Activated CD4-positive, alpha-beta T cell treated with anti-CD3 and anti-CD28 coated beads for 36 hours (primary cell): Measurements from ENCODE around the gene FAM219A. TPM values are rescaled to one million over a fixed set of nuclear protein-coding genes. Genes with fewer than 3 reads are reported as not detected.

Experiments used
- ATAC-seq: fragments of 200-7000 bp; cut with Tn5 transposase; one replicate; pipeline ENCODE4 v1.10.0; 2021; ENCODE audit warnings: mild to moderate bottlenecking, moderate library complexity
- CTCF ChIA-PET: fragments of 350-600 bp; sonication (Branson Sonifier 250); formaldehyde crosslinking; loops from one replicate; lab custom pipeline; 2021; ENCODE audit warnings: antibody characterized with exemption; lab: Charles Lee
- POLR2A ChIA-PET: fragments of 350-600 bp; sonication (Branson Sonifier 250); formaldehyde crosslinking; loops from one replicate; lab custom pipeline; 2021; ENCODE audit warnings: antibody characterized with exemption, inconsistent platforms; lab: Charles Lee
- DNase-seq: peaks from one replicate; pipeline ENCODE4 v3.0.0-alpha.2; 2020
- H3K27ac Mint-ChIP-seq: one replicate; pipeline ENCODE4 v1.8.0; 2021; ENCODE audit warnings: mixed read lengths
- H3K27me3 Mint-ChIP-seq: one replicate; pipeline ENCODE4 v1.8.0; 2021; ENCODE audit warnings: mixed read lengths
- H3K36me3 Mint-ChIP-seq: one replicate; pipeline ENCODE4 v1.8.0; 2021; ENCODE audit warnings: low read depth, mixed read lengths
- H3K4me1 Mint-ChIP-seq: one replicate; pipeline ENCODE4 v1.8.0; 2021; ENCODE audit warnings: mixed read lengths
- H3K4me3 Mint-ChIP-seq: one replicate; pipeline ENCODE4 v1.8.0; 2021; ENCODE audit warnings: mild to moderate bottlenecking, moderate library complexity, mixed read lengths
- H3K9me3 Mint-ChIP-seq: one replicate; pipeline ENCODE4 v1.8.0; 2021; ENCODE audit warnings: low read depth, mixed read lengths
- intact Hi-C, 2 experiments: fragments of 100-400 bp; cut with DNase I in 1 of 2; cut with micrococcal nuclease in 1 of 2; formaldehyde crosslinking; loops; one replicate each; pipeline versions ENCODE4 v1.14.2 to v1.15.1; 2022 to 2024; cut with DNase I, micrococcal nuclease
- total RNA-seq, 2 experiments: library from RNA; stranded (reverse); gene quantifications; one replicate each; pipeline ENCODE4 v1.2.3, GENCODE V29; 2021

The FAM219A gene
- total RNA-seq, 2 experiments from 2014 or later, result 9.7 to 12.9 TPM

- no peaks in the 10 kb centered on the region for H3K36me3 Mint-ChIP-seq
- ATAC-seq (no peak), DNase-seq (peak; percentile 43)
- ChIA-PET POLR2A (no interaction called here), CTCF (interaction anchor here (0.5 to 2.4 kb wide), 9 partner anchors 19 to 1266 kb away, joined by 3 to 8 read pairs (median 3); no protein-coding TSS in a partner anchor)
- H3K9me3 Mint-ChIP-seq, result no peaks in the 10 kb centered on the region
- no peak overlapping the region for H3K4me3 Mint-ChIP-seq
- intact Hi-C loops, result no loop called here
- H3K4me1 Mint-ChIP-seq, result no peaks in the 10 kb centered on the region
- H3K27me3 Mint-ChIP-seq, result no peaks in the 10 kb centered on the region
- no peak overlapping the region for H3K27ac Mint-ChIP-seq
Measured at GRCh38 chr9:34430843-34431437, 27.4 kb downstream of the FAM219A start.

DNA sequence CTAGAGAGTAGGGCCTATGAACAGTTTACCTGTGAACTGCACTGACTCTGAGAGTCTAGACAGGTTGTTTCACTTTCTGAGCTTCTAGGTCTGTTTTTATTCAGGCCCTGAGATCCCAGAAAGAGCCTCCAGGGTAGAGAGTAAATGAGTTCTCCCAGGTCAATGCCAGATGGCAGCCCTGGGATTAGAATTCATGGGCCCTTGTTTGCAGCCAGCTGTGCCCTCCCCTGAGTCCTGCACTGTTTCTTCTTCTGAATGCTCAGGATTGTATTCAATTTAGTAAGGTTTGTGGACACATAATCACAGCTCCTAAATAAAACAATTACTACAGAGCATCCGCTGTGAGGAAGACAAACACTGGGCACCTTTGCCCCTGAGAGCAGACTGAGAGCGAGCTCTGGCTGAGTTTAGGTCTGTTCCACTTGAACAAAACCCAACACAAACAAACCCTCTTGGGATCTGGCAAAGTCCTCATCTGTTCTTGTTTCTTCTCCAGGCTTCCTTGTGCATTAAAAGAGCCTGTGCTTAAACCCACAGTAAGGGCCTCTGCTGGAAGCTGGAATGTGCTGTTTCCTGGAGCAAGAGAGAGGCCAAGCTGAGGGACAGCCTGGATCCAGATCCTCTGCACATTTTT is 29.9 kb downstream of the FAM219A start:
- no peak overlapping the region for H3K4me3 Mint-ChIP-seq
- CTCF ChIA-PET, result interaction anchor here (0.7 to 2.0 kb wide), 4 partner anchors 11 to 135 kb away, joined by 3 to 11 read pairs (median 4); no protein-coding TSS in a partner anchor
- DNase-seq, result no peak

DNA sequence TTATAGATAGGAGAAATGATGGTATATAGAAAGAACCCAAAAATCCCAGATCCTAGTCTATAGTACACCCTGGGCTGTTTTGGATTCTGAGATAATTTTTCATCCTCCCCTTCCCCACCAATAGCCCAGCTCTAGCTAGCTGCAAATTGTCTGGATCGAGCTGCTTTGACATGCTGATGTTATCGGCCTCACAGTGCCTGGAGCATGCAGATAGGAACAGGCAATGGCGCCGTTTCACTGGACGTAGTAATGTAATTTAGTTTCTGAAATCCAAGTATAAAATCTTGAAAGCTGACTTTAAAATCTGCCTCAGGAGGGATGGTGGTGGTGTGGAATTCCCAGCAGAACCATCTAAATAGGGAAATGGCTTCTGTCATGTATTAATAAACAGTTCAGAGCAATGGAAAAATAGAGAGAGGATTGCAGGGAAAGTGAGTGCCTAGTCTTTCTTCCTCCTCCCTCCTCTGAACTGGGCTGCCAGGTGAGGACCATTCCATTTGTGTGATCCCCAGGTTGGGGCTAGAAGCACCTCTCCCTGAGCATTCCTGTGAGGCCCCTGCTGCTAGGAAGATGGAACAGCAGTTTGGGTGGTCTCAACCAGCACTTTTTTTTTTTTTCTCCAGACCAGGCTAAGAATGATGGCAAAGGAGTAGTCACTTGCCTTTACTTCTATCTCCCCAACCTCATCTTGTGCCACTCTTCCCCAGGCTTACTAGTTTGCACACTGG is 31.9 kb downstream of the FAM219A start:
- ATAC-seq (no peak), DNase-seq (no peak)
- Mint-ChIP-seq H3K9me3 (no peaks in the 10 kb centered on the region), H3K27ac (no peak overlapping the region), H3K4me3 (no peak overlapping the region), H3K4me1 (no peaks in the 10 kb centered on the region), H3K36me3 (no peaks in the 10 kb centered on the region), H3K27me3 (no peaks in the 10 kb centered on the region)
- ChIA-PET CTCF (no interaction called here), POLR2A (no interaction called here)
- intact Hi-C loops, result no loop called here

More for the DNA sequence above, 29.9 kb downstream of the FAM219A start:
- Mint-ChIP-seq H3K27me3 (no peaks in the 10 kb centered on the region), H3K27ac (no peak overlapping the region), H3K4me1 (no peaks in the 10 kb centered on the region), H3K36me3 (no peaks in the 10 kb centered on the region), H3K9me3 (no peaks in the 10 kb centered on the region)
- intact Hi-C loops, result no loop called here
- ATAC-seq, result no peak
- POLR2A ChIA-PET, result no interaction called here

DNA sequence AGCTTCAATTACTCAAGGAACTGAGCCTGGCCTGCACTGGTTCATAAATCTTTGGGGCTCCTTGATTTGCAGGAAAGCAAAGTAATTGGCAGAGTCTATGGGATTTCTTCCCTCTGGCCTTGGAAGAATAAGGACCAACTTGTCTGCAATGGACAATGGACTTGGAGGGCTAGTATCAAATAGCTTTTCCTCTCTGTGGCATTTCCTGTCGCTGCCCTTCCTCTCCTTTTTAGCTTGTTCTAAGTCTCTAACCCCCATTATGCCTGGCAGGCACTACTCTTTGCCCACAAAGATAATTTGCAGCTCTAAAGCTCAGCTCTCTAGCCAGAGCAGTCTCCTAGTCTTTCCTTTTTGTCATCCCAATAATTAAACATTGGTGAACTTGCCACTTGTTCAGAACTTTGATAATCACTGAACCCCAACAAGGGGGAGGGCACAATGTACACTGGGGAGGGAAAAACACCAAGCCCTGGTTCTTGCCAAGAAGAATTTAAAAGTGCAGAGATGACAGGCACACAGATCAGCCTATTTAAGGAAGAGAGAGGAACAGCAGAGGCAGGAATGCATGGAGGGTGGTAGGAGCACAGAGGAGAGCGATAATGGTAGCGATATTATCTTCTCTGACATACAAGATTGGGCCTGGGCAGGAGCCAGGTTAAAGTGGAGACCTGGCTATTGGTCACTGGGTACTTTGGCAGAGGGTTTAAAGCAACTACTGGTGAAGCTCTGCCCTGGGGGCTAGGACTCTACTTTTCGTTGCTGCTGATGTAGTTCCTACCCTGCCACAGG is 38.5 kb downstream of the FAM219A start:
- Mint-ChIP-seq H3K9me3 (no peaks in the 10 kb centered on the region), H3K27me3 (no peaks in the 10 kb centered on the region), H3K36me3 (no peaks in the 10 kb centered on the region), H3K4me3 (no peak overlapping the region), H3K27ac (no peak overlapping the region), H3K4me1 (no peaks in the 10 kb centered on the region)
- no peak for ATAC-seq
- CTCF ChIA-PET, result interaction anchor here (0.6 to 1.8 kb wide), 3 partner anchors 16 to 184 kb away, joined by 4 to 10 read pairs (median 4); no protein-coding TSS in a partner anchor
- DNase-seq, result no peak
- POLR2A ChIA-PET, result no interaction called here
- intact Hi-C loops, result no loop called here

- Mint-ChIP-seq H3K4me1 (no peaks in the 10 kb centered on the region), H3K4me3 (no peak overlapping the region), H3K27me3 (no peaks in the 10 kb centered on the region), H3K27ac (peak overlapping the region; percentile 19), H3K36me3 (no peaks in the 10 kb centered on the region), H3K9me3 (no peaks in the 10 kb centered on the region)
- DNase-seq (no peak), ATAC-seq (no peak)
- intact Hi-C loops, result no loop called here
- ChIA-PET CTCF (interaction anchor here (0.6 to 3.9 kb wide), 4 partner anchors 14 to 322 kb away, joined by 3 to 26 read pairs (median 4); no protein-coding TSS in a partner anchor), POLR2A (no interaction called here)
Measured at GRCh38 chr9:34417734-34418133, 40.6 kb downstream of the FAM219A start.

- Mint-ChIP-seq H3K4me3 (no peak overlapping the region), H3K36me3 (no peaks in the 10 kb centered on the region), H3K27me3 (no peaks in the 10 kb centered on the region), H3K27ac (no peak overlapping the region), H3K9me3 (no peaks in the 10 kb centered on the region), H3K4me1 (no peaks in the 10 kb centered on the region)
- peak; percentile 53 for ATAC-seq
- DNase-seq, result peak; percentile 72
- intact Hi-C loops, result loop anchor here in 1 of 2 experiments (5.0 kb wide), 1 partner anchor 79 kb away; no protein-coding TSS in a partner anchor
- CTCF ChIA-PET, result interaction anchor here (0.5 to 2.2 kb wide), 3 partner anchors 9 to 1108 kb away, joined by 3 to 15 read pairs (median 3); no protein-coding TSS in a partner anchor
- POLR2A ChIA-PET, result no interaction called here
Measured at GRCh38 chr9:34413231-34413852, 45.0 kb downstream of the FAM219A start.

GRCh38 chr9:34412336-34412735 is 46.0 kb downstream of the FAM219A start:
- Mint-ChIP-seq H3K36me3 (no peaks in the 10 kb centered on the region), H3K27ac (no peak overlapping the region), H3K9me3 (no peaks in the 10 kb centered on the region), H3K27me3 (no peaks in the 10 kb centered on the region), H3K4me3 (no peak overlapping the region), H3K4me1 (no peaks in the 10 kb centered on the region)
- intact Hi-C loops, result loop anchor here in 1 of 2 experiments (5.0 kb wide), 1 partner anchor 80 kb away; no protein-coding TSS in a partner anchor
- POLR2A ChIA-PET, result no interaction called here
- ATAC-seq (no peak), DNase-seq (no peak)
- CTCF ChIA-PET, result interaction anchor here (1.2 to 2.2 kb wide), 2 partner anchors 8 to 19 kb away, joined by 3 to 15 read pairs; no protein-coding TSS in a partner anchor

DNA sequence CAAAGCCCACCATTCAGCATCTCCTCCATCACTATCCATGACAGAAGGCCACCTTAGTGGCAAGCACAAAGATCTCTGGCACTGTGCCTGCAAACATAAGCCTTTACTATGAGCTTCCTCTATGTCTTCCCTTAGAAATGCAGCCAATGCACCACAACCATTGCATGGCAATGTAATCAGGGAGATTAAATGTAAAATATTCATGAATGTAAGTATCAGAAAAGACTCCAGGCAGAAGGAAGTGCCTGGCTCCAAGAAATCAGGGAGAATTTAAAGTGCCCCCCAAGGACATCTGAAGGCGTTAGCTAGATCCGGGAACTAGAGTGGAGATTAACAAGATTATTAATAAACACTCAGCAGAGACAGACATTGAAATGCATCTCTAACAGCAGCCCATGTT is 49.2 kb downstream of the FAM219A start:
- no peaks in the 10 kb centered on the region for H3K27me3 Mint-ChIP-seq
- DNase-seq (no peak), ATAC-seq (no peak)
- H3K4me3 Mint-ChIP-seq, result no peak overlapping the region
- POLR2A ChIA-PET, result no interaction called here
- no peaks in the 10 kb centered on the region for H3K4me1 Mint-ChIP-seq
- intact Hi-C loops, result no loop called here
- H3K9me3 Mint-ChIP-seq, result no peaks in the 10 kb centered on the region
- no peaks in the 10 kb centered on the region for H3K36me3 Mint-ChIP-seq
- no peak overlapping the region for H3K27ac Mint-ChIP-seq
- CTCF ChIA-PET, result interaction anchor here (1.0 kb wide), 1 partner anchor 91 kb away, joined by 3 read pairs; no protein-coding TSS in a partner anchor

DNA sequence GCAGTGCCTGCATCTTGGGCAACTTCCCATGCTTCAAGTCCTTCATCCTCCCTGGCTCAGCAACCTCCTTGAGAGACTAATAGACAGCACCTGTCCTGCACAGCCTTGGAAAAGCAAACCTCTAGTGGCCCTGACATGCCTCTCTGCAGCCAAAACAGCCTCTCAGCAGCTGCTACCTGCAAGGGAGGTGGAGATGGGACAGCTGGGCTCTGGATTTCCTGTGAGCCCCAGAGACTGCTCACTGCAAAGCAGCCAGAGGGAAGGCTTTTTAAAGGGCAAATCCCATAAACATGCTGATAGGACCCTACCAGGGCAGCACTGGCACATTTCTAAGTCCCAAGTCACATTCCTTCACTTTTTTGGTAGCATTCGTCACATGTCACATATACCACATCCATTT is 50.2 kb downstream of the FAM219A start:
- intact Hi-C loops, result no loop called here
- no peaks in the 10 kb centered on the region for H3K27me3 Mint-ChIP-seq
- no peaks in the 10 kb centered on the region for H3K36me3 Mint-ChIP-seq
- H3K4me3 Mint-ChIP-seq, result no peak overlapping the region
- ChIA-PET POLR2A (no interaction called here), CTCF (interaction anchor here (1.0 kb wide), 1 partner anchor 92 kb away, joined by 3 read pairs; no protein-coding TSS in a partner anchor)
- H3K9me3 Mint-ChIP-seq, result no peaks in the 10 kb centered on the region
- ATAC-seq, result no peak
- DNase-seq, result no peak
- no peaks in the 10 kb centered on the region for H3K4me1 Mint-ChIP-seq
- H3K27ac Mint-ChIP-seq, result no peak overlapping the region

DNA sequence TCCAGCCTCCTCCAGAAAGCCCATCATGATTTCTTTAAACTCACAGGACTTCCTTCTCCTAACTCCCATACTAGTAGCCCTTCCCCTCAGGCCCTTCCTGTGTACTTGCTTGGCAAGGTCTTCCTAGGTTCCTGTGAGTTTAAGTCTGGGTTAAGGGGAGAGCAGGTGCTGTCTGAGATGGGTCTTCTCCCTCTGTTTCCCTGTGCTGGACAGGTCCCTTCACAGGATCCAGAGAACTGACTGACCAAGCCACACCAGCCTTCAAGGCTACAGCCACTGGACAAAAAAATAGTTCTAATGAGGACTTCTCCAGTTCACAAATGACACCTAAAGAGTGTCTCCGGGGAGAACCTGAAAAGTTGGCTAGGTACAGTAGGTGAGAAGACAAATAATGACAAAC is 52.2 kb downstream of the FAM219A start:
- Mint-ChIP-seq H3K27ac (no peak overlapping the region), H3K27me3 (no peaks in the 10 kb centered on the region), H3K9me3 (no peaks in the 10 kb centered on the region), H3K36me3 (peaks cover 5% of the 10 kb centered on the region), H3K4me1 (no peaks in the 10 kb centered on the region), H3K4me3 (no peak overlapping the region)
- CTCF ChIA-PET, result interaction anchor here (4.6 kb wide), 1 partner anchor 95 kb away, joined by 36 read pairs; no protein-coding TSS in a partner anchor
- ATAC-seq, result no peak
- POLR2A ChIA-PET, result no interaction called here
- no peak for DNase-seq
- intact Hi-C loops, result no loop called here
